Vagina (tissue), 2 donors: ENCODE results near the gene FGF18.

Experiments
- CTCF ChIP-seq, 3 experiments: fragments of 450-650 bp in 2 of 3; fragments of 200-600 bp in 1 of 3; sonication (generic) in 1 of 3; IDR thresholded peaks; one replicate each; pipeline ENCODE4 v1.5.1; 2017 to 2019; ENCODE audit warnings: antibody characterized with exemption in 3 of 3, mild to moderate bottlenecking in 2 of 3, moderate library complexity in 2 of 3
- POLR2A ChIP-seq, 2 donors: fragments of 450-650 bp; IDR thresholded peaks; one replicate each; pipeline ENCODE4 v1.6.1; 2017; ENCODE audit warnings: antibody characterized with exemption in 2 of 2, mild to moderate bottlenecking in 2 of 2, moderate library complexity in 2 of 2
- POLR2AphosphoS5 ChIP-seq, 2 donors: sonication (generic); formaldehyde crosslinking; IDR thresholded peaks; one replicate each; pipeline ENCODE4 v1.9.0; 2017; ENCODE audit warnings: antibody characterized with exemption in 2 of 2, mild to moderate bottlenecking in 2 of 2, low read depth in 1 of 2; ENCODE audit not compliant: insufficient read depth in 1 of 2

DNA sequence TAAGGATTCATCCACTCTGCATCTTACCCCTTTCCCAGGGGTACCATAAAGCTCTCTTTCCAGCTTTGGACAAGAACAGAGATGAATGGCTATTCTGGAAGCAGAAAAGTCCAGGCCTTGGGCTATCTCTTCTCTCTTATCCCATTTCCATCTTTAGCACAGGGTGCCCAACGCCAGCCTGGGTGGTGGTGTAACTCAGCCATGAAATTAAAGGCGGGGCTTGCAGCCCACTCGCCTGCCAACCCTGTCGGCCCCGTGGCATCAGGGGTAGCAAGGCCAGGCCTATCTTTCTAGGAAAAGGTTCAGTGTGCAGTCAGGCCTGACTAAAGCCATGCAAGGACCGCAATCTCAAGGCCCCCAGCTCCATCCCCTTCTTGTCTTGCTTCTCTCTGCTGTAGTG is 78.7 kb downstream of the FGF18 start:
- TF ChIP-seq CTCF (IDR thresholded peaks at IDR 0.05) (no peak), POLR2A (IDR thresholded peaks at IDR 0.05) (no peak), POLR2AphosphoS5 (IDR thresholded peaks at IDR 0.05; ENCODE audit: insufficient read depth in 1 of 2, low read depth in 1 of 2) (no peak)
